IPS-NIHi11 (cell line): Measurements from ENCODE around the gene ESRP2.

Experiments
- DNase-seq: peaks from one replicate; pipeline ENCODE4 v3.0.0; 2012; ENCODE audit warnings: mixed read lengths, low spot score

ESRP2 gene

DNA sequence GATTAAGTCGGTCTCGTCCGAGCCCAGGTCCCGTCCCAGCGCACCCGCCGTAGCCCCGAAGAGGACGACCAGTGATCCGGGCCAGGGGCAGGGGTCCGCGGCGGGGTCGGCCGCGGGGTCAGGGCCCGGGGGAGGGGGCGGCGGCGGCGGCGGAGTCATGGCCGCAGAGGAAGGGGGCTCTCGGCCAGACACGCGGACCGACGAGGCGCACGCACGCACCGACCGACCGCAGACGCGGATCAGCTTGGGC, at the start of gene ESRP2:
ESRP2 (minus strand) TSS at position 241 of the 250 bp plus-strand sequence; CDS start at position 159, 82 bp downstream.
- DNase-seq = no peak

DNA sequence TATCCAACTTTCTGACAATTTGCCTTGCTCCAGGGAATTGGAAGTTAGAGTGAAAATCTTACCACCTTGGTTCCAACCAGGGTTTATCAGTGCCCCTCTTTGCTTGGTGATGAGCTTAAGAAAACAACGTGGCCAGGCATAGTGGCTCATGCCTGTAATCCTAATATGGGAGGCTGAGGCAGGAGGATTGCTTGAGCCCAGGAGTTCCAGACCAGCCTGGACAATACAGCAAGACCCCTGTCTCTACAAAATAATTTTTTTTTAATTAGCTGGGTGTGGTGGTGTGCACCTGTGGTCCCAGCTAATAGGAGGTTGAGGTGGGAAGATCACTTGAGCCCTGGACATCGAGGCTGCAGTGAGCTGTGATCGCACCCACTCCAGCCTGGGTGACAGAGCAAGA, 49.8 kb upstream of the ESRP2 start:
- no peak for DNase-seq

- no peak for DNase-seq
Observed at GRCh38 chr16:68284847-68285246, 48.9 kb upstream of the ESRP2 start.

- DNase-seq = no peak
Observed at GRCh38 chr16:68283801-68284598, 48.1 kb upstream of the ESRP2 start.

DNA sequence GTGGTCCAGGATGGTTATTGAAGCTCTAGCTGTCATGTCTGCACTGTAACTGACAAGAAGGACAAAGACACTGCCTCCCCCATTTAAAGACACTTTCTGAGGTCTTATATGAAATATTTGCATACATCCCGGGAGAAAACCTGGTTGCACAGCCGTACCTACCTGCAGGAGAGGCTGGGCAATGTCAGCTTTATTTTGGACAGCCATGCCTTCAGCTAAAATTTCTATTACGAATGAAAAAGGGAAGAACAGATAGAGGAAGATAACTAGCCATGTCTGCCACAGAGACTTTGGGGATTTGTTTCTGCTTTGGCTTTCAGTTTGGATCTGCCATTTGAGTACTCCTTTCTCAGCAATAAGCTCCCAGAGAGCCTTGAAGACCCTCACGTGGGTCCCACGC, 47.4 kb upstream of the ESRP2 start:
- DNase-seq = no peak

GRCh38 chr16:68282064-68282452, 46.1 kb upstream of the ESRP2 start:
- DNase-seq = no peak

- DNase-seq = no peak
Observed at GRCh38 chr16:68281368-68282063, 45.6 kb upstream of the ESRP2 start.

DNA sequence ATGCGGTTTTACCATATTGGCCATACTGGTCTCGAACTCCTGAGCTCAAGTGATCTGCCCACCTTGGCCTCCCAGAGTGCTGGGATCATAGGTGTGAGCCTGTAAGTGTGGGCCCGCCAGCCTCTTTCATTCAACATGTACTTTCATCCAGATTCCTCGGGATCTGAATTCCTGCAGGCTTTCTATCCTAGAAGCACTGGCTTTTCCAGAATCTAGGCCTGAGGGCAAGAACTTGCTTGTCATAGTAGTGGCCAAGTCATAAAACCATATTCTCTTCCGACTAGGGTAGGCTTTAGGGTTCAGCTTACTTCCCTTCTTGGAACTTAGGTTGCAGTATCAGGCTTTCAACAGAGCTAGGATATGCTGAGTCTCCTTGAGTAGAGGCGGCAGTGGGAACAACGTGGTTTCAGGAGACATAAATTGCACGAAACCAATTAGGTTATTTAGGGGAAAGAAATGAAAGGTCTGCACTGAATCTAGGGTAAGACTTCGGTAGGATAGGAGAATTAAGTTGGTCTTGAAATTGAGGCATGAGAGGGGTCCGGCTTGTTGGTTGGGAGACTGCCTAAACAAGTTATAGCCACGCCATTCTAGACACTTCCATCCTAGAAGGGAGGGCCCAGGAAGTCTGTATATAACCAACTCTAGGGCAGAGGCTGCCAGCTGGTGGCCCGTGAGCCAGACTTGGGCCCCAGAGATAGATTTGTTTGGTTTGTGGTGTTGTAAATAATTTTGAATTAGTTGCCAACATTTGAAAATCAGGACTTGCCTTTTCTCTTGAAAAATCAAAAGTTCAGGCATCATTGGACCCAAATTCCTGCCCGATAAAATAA, 44.0 kb upstream of the ESRP2 start:
- DNase-seq = no peak

DNA sequence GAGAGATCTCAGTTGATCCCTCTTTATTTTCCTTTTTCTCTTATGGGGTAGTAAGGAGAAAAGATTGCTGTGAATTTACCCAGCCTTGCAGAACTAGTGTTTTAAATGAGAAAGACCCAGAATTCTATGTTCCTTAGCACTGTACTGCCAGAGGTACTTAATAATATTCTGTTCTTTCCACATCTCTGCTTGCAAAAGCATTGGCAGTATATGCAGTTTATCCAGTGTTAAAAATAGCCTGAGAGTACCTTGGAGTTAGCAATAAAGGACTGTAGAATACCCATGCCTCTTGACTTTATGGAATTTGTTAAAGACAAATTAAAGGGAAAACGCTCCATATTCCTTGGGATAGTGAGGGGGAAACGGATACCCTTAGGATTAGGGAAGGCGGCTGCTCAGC, 40.3 kb upstream of the ESRP2 start:
- no peak for DNase-seq

DNA sequence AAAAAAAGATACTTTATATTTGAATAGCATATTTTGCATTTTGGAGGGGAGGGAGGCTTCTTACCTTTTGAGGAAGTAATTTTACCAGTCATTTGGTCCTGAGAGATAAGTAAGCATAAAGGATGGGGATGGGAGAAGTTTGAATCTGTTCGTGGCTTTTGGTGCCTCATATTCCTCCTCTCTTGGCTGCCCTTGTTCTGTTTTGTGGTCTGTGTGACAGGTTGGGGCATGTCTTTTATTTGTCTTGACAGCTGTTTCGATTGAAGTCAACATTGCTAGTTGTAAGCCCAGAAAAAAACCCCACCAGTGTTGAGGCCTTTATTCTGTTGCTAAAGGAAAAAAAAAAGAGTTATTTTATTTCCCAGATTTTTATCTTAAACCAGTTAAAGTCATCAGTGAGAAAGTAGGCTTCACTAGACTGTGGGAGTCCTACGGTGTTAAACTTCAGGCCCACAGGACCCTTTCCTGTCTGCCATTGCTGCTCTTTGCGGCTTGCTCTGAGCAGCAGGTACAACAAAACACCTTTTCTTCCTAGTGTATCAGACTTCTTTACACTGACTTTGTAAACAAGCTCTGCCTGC, 39.8 kb upstream of the ESRP2 start:
- no peak for DNase-seq

DNA sequence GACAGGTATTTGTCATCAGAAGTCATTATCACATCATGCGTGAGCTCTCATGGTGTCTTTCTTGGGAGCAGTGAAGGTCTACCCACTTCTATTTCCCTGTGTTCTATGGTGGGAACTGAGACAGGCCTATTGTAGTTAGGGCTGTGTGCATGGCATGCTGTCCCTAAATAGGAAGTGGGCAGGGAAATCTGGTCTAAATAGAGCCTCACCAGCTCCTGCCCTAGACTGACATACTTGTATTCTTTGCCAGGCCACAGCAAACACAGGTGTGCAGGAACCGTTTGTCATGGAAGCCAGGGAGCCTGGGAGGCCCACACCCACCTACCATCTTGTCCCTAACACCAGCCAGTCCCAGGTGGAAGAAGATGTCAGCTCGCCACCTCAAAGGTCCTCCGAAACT, 38.5 kb upstream of the ESRP2 start:
- DNase-seq = no peak

DNA sequence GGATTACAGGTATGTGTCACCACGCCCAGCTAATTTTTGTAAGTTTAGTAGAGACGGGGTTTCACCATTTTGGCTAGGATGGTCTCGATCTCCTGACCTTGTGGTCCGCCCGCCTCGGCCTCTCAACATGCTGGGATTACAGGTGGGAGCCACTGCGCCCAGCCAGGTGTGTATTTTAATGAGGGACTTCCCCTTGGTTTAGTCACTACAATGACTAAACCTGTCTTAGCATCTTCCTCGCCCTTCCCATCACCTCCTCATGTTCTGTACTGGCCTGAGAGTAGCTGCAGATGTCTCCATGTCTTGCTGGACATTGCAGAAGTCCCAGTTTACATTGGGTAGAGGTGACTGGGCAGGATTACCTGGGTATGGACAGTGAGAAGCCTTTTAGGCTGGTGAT, 38.0 kb upstream of the ESRP2 start:
- DNase-seq = no peak

DNA sequence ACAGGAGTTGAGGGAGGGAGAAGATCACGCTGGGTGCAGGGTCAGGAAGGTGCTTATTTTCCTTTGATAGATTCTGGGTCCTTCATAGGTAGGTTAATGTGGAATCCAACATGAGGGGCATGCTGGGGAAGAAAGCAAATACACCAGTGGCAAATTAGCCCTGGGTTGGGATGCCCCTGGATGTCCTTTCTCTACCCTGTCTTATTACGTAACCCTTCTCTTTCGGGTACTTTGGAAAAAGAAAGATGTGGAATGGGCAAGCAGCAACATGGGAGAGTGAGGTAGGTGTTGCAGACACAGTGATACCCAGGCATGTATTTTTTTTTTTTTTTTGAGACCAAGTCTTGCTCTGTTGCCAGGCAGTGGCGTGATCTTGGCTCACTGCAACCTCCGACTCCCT, 37.5 kb upstream of the ESRP2 start:
- DNase-seq = no peak

GRCh38 chr16:68272507-68273209, 36.7 kb upstream of the ESRP2 start:
- DNase-seq = no peak

DNA sequence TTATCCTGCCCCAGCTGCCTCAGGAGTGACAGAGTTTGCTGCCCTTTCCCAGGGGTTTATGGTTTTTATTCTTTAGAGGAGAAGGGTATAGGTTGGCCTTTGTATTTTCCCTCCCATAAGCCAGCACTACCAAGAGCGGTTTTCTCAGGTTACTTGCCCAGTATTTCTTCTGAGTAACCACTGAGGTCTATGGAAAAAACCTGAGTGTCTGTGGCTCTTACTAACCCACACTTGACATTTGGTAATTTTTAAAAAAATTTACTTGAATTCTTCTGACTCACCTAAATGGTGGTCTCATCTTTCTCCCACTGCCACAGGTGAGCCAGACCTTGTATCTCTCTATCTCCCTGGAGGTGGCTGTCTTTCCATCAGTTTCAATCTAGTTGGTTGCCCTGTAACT, 34.4 kb upstream of the ESRP2 start:
- DNase-seq = no peak

DNA sequence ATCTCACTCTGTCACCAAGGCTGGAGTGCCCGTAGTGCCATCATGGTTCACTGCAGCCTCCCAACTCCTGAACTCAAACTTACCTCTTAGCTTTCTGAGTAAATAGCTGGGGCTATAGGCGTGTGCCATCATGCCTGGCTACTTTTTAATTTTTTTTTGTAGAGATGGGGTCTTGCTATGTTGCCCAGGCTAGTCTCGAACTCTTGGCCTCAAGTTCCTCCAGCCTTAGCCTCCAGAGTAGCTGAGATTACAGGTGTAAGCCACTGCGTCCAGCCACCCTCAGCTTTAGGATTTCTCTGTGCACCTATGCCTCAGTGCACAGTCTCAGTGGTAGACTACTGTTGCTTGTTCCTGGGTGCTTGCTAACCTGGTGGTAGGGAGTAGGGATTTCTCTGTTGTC, 33.9 kb upstream of the ESRP2 start:
- DNase-seq = no peak

- DNase-seq = no peak
Observed at GRCh38 chr16:68267612-68268405, 31.9 kb upstream of the ESRP2 start.

DNA sequence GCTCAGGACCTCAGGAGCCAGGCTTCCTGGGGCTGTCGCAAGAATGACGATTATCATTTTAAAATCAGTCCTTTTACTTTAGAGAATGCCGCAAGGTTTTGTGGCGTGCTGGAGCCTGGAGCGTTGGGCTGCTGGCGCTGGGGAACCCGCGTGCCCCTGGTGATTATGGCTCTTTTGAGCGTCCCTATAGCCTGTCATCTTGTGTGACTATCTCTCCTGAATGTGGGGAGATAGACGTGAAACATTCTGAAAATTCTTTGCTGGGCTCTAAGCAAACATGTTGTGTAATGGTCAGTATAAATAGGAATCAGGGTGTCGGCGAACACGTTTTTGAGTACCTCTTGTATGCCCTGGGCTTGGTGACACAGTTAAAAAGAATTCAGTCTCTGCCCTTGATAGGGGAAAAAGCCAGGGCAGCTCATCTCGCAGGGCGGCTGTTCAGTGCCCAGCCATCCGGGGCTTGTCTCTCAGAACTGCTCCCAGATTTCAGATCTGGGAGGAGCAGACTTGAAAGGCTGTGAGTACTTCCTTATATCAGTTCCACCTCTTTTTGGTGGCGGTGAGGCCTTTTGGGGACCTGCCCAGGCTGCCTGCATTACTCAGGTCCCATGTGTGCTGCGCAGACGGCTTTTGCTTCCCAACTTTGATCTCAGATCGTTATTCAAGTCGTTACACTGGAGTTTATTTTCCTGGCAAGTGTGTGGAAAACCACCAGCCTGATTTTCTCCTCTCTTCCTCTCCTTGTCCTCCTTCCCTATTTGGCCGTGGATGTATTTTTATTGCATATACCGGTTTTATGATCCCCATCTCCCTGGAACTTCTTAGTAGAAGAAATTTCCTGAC, 29.4 kb upstream of the ESRP2 start:
- peak; percentile 47 for DNase-seq

DNA sequence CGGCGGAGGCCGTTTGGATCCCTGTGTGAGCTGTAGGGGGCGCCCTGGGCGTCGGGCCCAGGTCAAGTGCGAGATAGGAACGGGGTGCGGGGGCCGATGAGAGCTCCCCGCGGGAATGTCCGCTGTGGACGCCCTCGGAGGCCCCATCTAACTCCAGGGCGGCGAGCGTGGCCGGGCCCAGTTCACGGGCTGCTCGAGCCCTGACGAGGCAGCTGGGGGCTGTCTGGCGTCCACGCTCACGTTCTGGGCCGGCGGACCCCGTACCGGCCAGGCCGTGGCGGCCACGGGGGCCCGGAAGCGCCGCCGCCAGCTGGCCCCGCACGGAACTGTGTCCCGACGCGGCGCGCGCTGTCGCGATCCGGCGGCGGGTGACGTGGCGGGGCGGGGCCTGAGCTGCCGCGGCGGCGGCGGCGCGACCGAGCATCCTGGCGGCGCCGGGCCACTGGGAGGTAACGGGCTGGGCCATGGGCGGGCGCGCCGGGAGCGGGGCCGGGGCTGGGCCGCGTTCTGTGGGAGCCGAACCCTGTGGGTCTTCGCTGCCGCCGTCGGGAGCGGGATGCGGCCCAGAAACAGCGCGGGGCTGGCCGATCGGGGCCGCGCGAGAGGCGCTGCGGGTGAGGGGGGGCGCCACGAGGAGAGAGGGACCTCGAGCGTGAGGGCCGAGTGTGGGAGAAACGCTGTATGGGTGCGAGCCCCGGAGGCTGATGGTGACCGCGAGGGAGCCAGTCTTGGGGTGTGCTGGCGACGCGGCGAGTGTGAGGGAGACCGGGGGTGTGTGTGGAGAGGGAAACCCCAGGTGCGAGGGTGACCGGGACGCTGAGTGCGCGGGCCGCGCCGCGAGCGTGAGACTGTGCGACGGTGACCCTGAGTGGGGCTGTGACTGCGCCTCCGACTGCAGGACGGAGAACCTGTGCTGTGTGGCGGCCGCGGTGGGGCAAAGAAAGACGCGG, 28.5 kb upstream of the ESRP2 start, which contains the start of gene SLC7A6:
SLC7A6 (plus strand) TSS at position 399 of the 950 bp plus-strand sequence. CDS start 10,201 bp downstream, outside the sequence.
- peak; percentile 92 for DNase-seq
